Transverse colon (tissue), 3 donors: Measurements from ENCODE around the gene EFNA5.
"Not testable (repeated sequence)": the region's sequence is repeated elsewhere in the genome, so short reads cannot be mapped to it uniquely, and the experiment has no call there.

Source experiments
- EP300 ChIP-seq: sonication (generic); formaldehyde crosslinking; IDR thresholded peaks from one replicate; pipeline ENCODE4 v1.6.1; 2017; ENCODE audit warnings: antibody characterized with exemption, low read depth
- POLR2A ChIP-seq: fragments of 450-650 bp; IDR thresholded peaks from one replicate; pipeline ENCODE4 v1.6.1; 2016; ENCODE audit warnings: antibody characterized with exemption, mild to moderate bottlenecking, moderate library complexity
- POLR2AphosphoS5 ChIP-seq, 3 donors: sonication (generic); formaldehyde crosslinking; IDR thresholded peaks; one replicate each; pipeline ENCODE4 v1.6.1; 2016; ENCODE audit warnings: antibody characterized with exemption in 3 of 3

GRCh38 chr5:107346580-107346979 is 324.2 kb downstream of the EFNA5 start:
- not testable (repeated sequence) for TF ChIP-seq POLR2A; EP300; POLR2AphosphoS5 (IDR thresholded peaks at IDR 0.05)
